OCI-M2 (cell line): ENCODE data around the gene RPL41.
"Not testable (repeated sequence)": the region's sequence is repeated elsewhere in the genome, so short reads cannot be mapped to it uniquely, and the experiment has no call there.

Experiments
- DNase-seq: peaks from one replicate; lab custom pipeline; 2025; ENCODE audit not compliant: unreplicated experiment; lab: John Stamatoyannopoulos, UW

Gene RPL41

DNA sequence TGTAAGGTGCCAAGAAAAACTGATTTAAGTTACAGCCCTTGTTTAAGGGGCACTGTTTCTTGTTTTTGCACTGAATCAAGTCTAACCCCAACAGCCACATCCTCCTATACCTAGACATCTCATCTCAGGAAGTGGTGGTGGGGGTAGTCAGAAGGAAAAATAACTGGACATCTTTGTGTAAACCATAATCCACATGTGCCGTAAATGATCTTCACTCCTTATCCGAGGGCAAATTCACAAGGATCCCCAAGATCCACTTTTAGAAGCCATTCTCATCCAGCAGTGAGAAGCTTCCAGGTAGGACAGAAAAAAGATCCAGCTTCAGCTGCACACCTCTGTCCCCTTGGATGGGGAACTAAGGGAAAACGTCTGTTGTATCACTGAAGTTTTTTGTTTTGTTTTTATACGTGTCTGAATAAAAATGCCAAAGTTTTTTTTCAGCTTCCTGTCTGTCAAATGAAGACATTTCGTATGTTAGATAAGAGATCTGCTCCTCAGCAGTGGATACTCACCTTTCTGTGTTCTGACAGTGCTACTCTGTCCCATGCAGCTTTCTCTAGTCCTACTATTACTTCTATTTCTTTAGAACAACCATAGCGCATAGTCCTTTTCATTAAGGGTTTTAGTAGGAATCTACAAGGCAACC, 13.2 kb upstream of the RPL41 start:
- no peak for DNase-seq

- no peak for DNase-seq
Measured at GRCh38 chr12:56103823-56104108, 12.7 kb upstream of the RPL41 start.

DNA sequence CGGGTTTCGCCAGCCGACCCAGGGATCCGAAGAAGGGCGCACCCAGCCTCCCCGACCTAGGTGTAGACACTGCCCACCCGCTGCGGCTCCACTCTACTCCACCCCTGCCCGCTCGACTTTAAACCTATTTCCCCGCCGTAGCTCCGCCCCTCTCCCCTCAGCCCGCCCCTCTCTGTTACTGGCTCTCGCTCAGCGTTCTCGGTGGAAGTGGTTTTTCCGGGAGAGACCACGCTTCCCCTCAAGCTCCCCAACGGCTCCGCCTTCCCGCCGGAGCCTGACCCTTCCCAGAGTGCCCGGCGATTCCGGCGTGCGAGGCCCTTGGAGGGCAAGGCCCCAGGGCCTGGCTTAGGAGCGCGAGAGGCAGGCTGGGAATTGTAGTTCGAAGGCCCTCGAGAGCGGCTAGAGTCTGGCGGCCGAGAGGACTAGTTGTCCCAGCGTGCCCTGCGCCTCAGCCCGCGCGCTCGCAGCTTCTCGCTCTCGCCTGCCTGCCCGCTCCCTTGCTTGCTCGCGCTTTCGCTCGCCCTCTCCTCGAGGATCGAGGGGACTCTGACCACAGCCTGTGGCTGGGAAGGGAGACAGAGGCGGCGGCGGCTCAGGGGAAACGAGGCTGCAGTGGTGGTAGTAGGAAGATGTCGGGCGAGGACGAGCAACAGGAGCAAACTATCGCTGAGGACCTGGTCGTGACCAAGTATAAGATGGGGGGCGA, 12.2 kb upstream of the RPL41 start, which contains the start of gene PA2G4:
TSS of gene PA2G4 (plus strand) at position 451 of the 706 bp plus-strand sequence. CDS start at position 630, 179 bp downstream.
- peak; percentile 87 for DNase-seq

GRCh38 chr12:56104815-56105608, 11.4 kb upstream of the RPL41 start:
- DNase-seq = no peak

DNA sequence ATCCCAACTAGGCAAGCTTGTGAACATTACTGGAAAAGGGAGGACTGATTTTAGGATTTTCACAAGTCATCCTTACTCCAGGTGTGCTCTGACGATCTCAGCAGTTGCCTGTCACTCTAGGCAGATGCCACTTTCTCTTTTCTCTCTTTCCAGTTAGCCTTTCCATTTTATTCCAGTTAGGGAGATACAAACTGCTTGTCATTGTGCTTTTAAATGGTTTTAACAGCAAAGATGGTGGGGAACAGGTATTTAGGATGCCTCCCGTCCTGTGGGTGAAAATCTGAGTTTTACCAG, 10.9 kb upstream of the RPL41 start:
- DNase-seq = no peak

DNA sequence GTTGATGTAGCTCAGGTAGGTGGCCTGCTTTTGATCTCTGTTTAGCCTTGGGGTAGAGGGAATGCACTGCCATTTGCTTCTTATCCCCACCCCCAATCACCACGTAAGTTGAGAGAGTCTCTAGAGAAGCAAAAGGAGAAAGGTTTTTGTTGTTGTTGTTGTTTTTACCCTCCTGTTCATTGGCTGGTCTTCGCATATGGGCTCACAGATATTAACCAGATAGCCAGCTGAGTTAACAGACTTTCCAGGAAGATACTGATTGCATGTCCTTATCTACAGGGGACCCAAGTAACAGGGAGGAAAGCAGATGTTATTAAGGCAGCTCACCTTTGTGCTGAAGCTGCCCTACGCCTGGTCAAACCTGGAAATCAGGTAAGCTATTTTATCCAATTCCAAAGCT, 9.2 kb upstream of the RPL41 start:
- DNase-seq = no peak

- DNase-seq = no peak
Measured at GRCh38 chr12:56110571-56110970, 5.9 kb upstream of the RPL41 start.

GRCh38 chr12:56114084-56114483, 2.3 kb upstream of the RPL41 start:
- DNase-seq = no peak

GRCh38 chr12:56115329-56115728, 1.1 kb upstream of the RPL41 start:
- DNase-seq = no peak

- DNase-seq = not testable (repeated sequence)
Measured at GRCh38 chr12:56117082-56117706, 761 bp downstream of the RPL41 start.

- DNase-seq = peak; percentile 77
Measured at GRCh38 chr12:56117778-56118687, 1.6 kb downstream of the RPL41 start, which contains the start of gene ZC3H10. TSS of gene ZC3H10 (plus strand) at chr12:56118266. CDS start at chr12:56120563, 2,297 bp downstream.

GRCh38 chr12:56118688-56119357, 2.4 kb downstream of the RPL41 start:
- no peak for DNase-seq

DNA sequence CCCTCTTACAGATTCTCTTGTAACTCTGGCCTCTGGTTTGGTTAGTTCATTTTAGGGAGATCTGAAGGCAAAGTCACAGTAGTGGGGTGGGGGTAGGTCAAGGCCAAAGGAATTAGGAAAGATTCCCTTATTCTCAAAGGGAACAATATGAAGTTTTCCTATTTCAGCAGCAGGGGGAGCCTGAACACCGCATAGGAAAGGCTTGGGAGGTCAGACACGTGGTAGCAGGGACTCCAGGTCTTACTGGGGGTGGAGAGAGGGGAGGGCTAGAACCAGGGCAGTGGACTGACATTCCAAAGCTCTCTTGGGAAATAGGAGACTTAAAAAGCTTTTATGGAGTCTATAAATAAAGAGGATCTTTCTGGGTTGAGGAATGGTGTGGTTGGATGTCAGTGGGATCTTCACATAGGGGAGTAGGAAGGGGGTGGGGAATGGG, 2.9 kb downstream of the RPL41 start:
- no peak for DNase-seq

DNA sequence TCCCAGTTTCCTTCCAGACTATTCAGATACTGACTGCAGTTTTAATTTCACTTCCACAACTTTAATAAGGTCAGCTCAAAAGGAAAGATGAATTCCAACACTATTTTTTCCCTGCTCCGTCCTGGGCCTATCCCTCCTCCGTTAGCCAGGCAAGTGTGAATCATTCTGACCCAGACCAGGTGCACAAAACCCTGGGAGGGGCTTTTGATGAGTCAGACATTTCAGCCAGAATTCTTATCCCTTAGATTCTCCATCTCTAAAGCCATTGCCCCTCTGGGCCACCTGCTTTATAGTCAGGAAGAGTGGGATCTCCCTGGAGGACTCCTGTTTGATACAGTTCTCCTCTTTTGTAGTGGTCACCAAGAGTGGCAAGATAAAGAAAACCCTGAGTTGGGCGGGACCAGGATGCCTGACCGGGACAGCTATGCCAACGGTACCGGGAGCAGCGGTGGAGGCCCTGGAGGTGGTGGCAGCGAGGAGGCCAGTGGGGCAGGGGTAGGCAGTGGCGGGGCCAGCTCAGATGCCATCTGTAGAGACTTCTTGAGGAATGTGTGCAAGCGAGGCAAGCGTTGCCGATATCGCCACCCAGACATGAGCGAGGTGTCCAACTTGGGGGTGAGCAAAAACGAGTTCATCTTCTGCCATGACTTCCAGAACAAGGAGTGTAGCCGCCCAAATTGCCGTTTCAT, 3.9 kb downstream of the RPL41 start:
- no peak for DNase-seq

DNA sequence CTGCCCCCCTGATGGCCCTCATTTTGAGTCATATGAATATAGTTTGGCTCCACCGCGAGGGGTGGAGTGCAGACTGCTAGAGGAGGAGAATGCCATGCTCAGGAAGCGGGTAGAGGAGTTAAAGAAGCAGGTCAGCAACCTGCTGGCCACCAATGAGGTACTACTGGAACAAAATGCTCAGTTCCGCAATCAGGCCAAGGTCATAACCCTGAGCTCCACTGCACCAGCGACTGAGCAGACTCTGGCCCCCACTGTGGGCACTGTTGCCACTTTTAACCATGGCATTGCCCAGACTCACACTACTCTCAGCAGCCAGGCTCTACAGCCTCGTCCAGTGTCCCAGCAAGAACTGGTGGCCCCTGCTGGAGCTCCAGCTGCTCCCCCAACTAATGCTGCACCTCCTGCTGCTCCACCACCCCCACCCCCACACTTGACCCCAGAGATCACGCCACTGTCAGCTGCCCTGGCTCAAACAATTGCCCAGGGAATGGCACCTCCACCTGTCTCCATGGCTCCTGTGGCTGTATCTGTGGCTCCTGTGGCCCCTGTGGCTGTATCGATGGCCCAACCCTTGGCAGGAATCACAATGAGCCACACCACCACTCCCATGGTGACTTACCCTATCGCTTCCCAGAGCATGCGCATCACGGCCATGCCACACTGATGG, 4.9 kb downstream of the RPL41 start:
- DNase-seq = no peak

DNA sequence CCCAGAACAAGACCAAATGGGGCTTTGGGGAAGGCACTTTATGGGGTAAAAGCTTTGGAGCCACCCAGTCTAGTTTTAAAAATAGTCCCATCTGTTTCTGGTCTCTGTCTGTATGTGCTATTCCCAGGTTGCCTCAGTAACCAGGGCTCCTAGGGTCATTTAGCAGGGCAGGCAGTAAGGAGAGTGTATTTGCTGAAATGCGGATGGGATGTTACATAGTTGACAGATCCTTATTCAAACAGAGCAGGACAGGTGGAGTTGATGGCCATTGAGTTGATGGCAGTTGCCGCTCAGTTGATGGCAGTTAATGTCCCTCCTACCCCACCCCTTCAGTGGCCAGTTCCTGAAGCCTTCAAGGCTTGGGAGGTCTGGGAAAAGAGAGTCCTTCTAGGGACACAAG, 6.2 kb downstream of the RPL41 start:
- no peak for DNase-seq

- no peak for DNase-seq
Measured at GRCh38 chr12:56124133-56124532, 7.7 kb downstream of the RPL41 start.

GRCh38 chr12:56126732-56127239, 10.4 kb downstream of the RPL41 start:
- DNase-seq = peak; percentile 64

GRCh38 chr12:56127485-56127887, 11.1 kb downstream of the RPL41 start:
- DNase-seq = no peak
